K562 (cell line): Measurements from ENCODE around the gene BCAS4. TPM values are rescaled to one million over a fixed set of nuclear protein-coding genes. Genes with fewer than 3 reads are reported as not detected.
A peak's percentile ranks its signal among the peaks of the same experiment; 100 is the strongest.

Source experiments
- EP300 ChIP-seq: IDR thresholded peaks from 2 replicates; pipeline ENCODE4 v1.6.1; 2012; ENCODE audit warnings: low read length, improper control_type of control experiment
- FOXJ2 ChIP-seq: fragments of 200-800 bp; sonication (Bioruptor generic); IDR thresholded peaks from 2 replicates; pipeline ENCODE4 v1.6.1; 2016; ENCODE audit warnings: missing genetic modification characterization, missing compliant biosample characterization
- MIER1 ChIP-seq: fragments of 450-650 bp; IDR thresholded peaks from 2 replicates; pipeline ENCODE4 v1.6.1; 2016; ENCODE audit warnings: antibody characterized with exemption, mild to moderate bottlenecking, low read depth
- NUFIP1 ChIP-seq: fragments of 450-650 bp; IDR thresholded peaks from 2 replicates; pipeline ENCODE4 v1.6.1; 2018; ENCODE audit not compliant: partially characterized antibody
- RBM15 ChIP-seq: fragments of 200-400 bp; formaldehyde crosslinking; IDR thresholded peaks from 2 replicates; pipeline ENCODE4 v1.6.1; 2018; ENCODE audit warnings: mild to moderate bottlenecking, low read length, moderate library complexity; ENCODE audit not compliant: insufficient read depth
- RUNX1 ChIP-seq: sonication (generic); IDR thresholded peaks from 2 replicates; pipeline ENCODE4 v1.6.1; 2016; ENCODE audit warnings: antibody characterized with exemption, low read depth
- TCF7L2 ChIP-seq: fragments of 150-350 bp; IDR thresholded peaks from 2 replicates; pipeline ENCODE4 v1.6.1; 2016; ENCODE audit warnings: low read depth, mild to moderate bottlenecking, low read length, moderate library complexity
- TRIM25 ChIP-seq: fragments of 450-650 bp; IDR thresholded peaks from 2 replicates; pipeline ENCODE4 v1.7.0; 2016; ENCODE audit warnings: borderline replicate concordance
- ZBTB9 ChIP-seq: fragments of 450-650 bp; formaldehyde crosslinking; IDR thresholded peaks from 2 replicates; pipeline ENCODE4 v1.4.0; 2020; ENCODE audit warnings: mild to moderate bottlenecking, moderate library complexity
- ZNF280B ChIP-seq: fragments of 250-450 bp; sonication (Bioruptor Pico); IDR thresholded peaks from 2 replicates; pipeline ENCODE4 v1.5.1; 2021; ENCODE audit warnings: mild to moderate bottlenecking
- ZNF324 ChIP-seq: fragments of 250-450 bp; sonication (Bioruptor Pico); IDR thresholded peaks from 2 replicates; pipeline ENCODE4 v1.4.0; 2020; ENCODE audit warnings: mild to moderate bottlenecking
- ZNF586 ChIP-seq: fragments of 450-650 bp; formaldehyde crosslinking; conservative IDR thresholded peaks from 2 replicates; pipeline ENCODE4 v1.4.0; 2020; ENCODE audit warnings: mild to moderate bottlenecking, moderate library complexity
- polyA plus RNA-seq, 8 experiments: library from polyadenylated mRNA; depleted of rRNA in 4 of 8; stranded (reverse) in 5 of 8; unstranded in 3 of 8; fragments of >200 nt; fragmentation: Nextera tagmentation in 2 of 8; fragmentation: Illumina TruSeq in 1 of 8; extraction: Ambion mirVana in 2 of 8; extraction: Trizol in 1 of 8; gene quantifications; 2 replicates each; pipeline versions ENCODE4 v1.2.1 to v1.2.3, GENCODE V29; 2011 to 2014; ENCODE audit warnings: inconsistent platforms in 1 of 8, missing spikeins in 1 of 8
- total RNA-seq, 7 experiments: library from RNA; depleted of rRNA in 6 of 7; stranded (reverse); fragments of >200 nt in 6 of 7; fragmentation: Illumina TruSeq in 2 of 7; extraction: Trizol in 2 of 7; gene quantifications; 2 replicates each; pipeline versions ENCODE4 v1.2.1 to v1.2.3, GENCODE V29; 2011 to 2021; ENCODE audit warnings: low replicate concordance in 1 of 7
- TF ChIP-seq, protein P1 (sequence below): fragments of 250-450 bp; sonication (Bioruptor Pico); IDR thresholded peaks from 2 replicates; pipeline ENCODE4 v1.8.0; 2021; ENCODE audit warnings: moderate library complexity, mild to moderate bottlenecking, inconsistent platforms
- TF ChIP-seq, protein P2 (sequence below): fragments of 250-450 bp; sonication (Bioruptor Pico); IDR thresholded peaks from 2 replicates; pipeline ENCODE4 v1.4.0; 2020
- TF ChIP-seq, protein P3 (sequence below): fragments of 450-650 bp; IDR thresholded peaks from 2 replicates; pipeline ENCODE4 v1.6.1; 2018; ENCODE audit not compliant: partially characterized antibody

BCAS4 gene
- total and polyA plus RNA-seq, 9 of the 15 experiments (the other 6 are each of a cell fraction or from before 2014, with no cell fraction given), result 0.15 to 2.3 (median 0.47) TPM

GRCh38 chr20:50790651-50791277, 4.1 kb upstream of the BCAS4 start (continued):
- peak; percentile 87 for TF ChIP-seq ZBTB9 (CRISPR knock-in tag)
- no peak for TF ChIP-seq RBM15
- TF ChIP-seq NUFIP1, result no peak
- no peak for TF ChIP-seq ZNF586 (CRISPR knock-in tag)
- no peak for TF ChIP-seq MIER1
- TF ChIP-seq, protein P1, sequence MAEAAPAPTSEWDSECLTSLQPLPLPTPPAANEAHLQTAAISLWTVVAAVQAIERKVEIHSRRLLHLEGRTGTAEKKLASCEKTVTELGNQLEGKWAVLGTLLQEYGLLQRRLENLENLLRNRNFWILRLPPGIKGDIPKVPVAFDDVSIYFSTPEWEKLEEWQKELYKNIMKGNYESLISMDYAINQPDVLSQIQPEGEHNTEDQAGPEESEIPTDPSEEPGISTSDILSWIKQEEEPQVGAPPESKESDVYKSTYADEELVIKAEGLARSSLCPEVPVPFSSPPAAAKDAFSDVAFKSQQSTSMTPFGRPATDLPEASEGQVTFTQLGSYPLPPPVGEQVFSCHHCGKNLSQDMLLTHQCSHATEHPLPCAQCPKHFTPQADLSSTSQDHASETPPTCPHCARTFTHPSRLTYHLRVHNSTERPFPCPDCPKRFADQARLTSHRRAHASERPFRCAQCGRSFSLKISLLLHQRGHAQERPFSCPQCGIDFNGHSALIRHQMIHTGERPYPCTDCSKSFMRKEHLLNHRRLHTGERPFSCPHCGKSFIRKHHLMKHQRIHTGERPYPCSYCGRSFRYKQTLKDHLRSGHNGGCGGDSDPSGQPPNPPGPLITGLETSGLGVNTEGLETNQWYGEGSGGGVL (CRISPR knock-in tag), result no peak
- TF ChIP-seq, protein P2, sequence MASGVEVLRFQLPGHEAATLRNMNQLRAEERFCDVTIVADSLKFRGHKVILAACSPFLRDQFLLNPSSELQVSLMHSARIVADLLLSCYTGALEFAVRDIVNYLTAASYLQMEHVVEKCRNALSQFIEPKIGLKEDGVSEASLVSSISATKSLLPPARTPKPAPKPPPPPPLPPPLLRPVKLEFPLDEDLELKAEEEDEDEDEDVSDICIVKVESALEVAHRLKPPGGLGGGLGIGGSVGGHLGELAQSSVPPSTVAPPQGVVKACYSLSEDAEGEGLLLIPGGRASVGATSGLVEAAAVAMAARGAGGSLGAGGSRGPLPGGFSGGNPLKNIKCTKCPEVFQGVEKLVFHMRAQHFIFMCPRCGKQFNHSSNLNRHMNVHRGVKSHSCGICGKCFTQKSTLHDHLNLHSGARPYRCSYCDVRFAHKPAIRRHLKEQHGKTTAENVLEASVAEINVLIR (CRISPR knock-in tag), result 0 out of 2 replicates have a peak, but pooled peaks have one; percentile 7
- TF ChIP-seq, protein P3, sequence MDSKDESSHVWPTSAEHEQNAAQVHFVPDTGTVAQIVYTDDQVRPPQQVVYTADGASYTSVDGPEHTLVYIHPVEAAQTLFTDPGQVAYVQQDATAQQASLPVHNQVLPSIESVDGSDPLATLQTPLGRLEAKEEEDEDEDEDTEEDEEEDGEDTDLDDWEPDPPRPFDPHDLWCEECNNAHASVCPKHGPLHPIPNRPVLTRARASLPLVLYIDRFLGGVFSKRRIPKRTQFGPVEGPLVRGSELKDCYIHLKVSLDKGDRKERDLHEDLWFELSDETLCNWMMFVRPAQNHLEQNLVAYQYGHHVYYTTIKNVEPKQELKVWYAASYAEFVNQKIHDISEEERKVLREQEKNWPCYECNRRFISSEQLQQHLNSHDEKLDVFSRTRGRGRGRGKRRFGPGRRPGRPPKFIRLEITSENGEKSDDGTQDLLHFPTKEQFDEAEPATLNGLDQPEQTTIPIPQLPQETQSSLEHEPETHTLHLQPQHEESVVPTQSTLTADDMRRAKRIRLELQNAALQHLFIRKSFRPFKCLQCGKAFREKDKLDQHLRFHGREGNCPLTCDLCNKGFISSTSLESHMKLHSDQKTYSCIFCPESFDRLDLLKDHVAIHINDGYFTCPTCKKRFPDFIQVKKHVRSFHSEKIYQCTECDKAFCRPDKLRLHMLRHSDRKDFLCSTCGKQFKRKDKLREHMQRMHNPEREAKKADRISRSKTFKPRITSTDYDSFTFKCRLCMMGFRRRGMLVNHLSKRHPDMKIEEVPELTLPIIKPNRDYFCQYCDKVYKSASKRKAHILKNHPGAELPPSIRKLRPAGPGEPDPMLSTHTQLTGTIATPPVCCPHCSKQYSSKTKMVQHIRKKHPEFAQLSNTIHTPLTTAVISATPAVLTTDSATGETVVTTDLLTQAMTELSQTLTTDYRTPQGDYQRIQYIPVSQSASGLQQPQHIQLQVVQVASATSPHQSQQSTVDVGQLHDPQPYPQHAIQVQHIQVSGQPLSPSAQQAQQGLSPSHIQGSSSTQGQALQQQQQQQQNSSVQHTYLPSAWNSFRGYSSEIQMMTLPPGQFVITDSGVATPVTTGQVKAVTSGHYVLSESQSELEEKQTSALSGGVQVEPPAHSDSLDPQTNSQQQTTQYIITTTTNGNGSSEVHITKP, result peak; percentile 29
- peak; percentile 57; the same call in 1 of the 2 replicates for TF ChIP-seq EP300
- no peak for TF ChIP-seq RUNX1
- no peak for TF ChIP-seq ZNF280B (CRISPR knock-in tag)
- no peak for TF ChIP-seq TRIM25
- TF ChIP-seq FOXJ2, result no peak
- no peak for TF ChIP-seq ZNF324 (CRISPR knock-in tag)
- TF ChIP-seq TCF7L2, result no peak
